Measurements from ENCODE around the gene ADGRD1. TPM values are rescaled to one million over a fixed set of nuclear protein-coding genes. Genes with fewer than 3 reads are reported as not detected.

Gene ADGRD1
- total RNA-seq, 4 donors from 2014 or later: 8.3 to 18.1 (median 12.5) TPM

- H3K9me3 ChIP-seq: no peaks in the 10 kb centered on the region
- no peak overlapping the region for H3K27ac ChIP-seq
- H3K27me3 ChIP-seq: no peaks in the 10 kb centered on the region
- no peaks in the 10 kb centered on the region for H3K4me1 ChIP-seq
- no peak for DNase-seq
- WGBS, 2 donors (ENCODE audit: low coverage in 1 of 2): 66 to 82% methylated on average over 3 to 5 of the region's 5 CpGs
- H3K36me3 ChIP-seq: no peaks in the 10 kb centered on the region
- TF ChIP-seq EP300 (IDR thresholded peaks at IDR 0.05; ENCODE audit: low read depth) (no peak), POLR2A (IDR thresholded peaks at IDR 0.05) (no peak), CTCF (IDR thresholded peaks at IDR 0.05) (no peak), POLR2AphosphoS5 (IDR thresholded peaks at IDR 0.05) (no peak)
- intact Hi-C loops (cut with DNase I; ENCODE audit: low total_unique reads) (no loop called here), in situ Hi-C loops (cut with MboI; ENCODE audit: low pct_ligation_motif_present in 1 of 4, low pct_unique_long_range_greater_than_20kb in 1 of 4, low sequenced_read_pairs in 3 of 4) (no loop called here)
- H3K4me3 ChIP-seq: no peak overlapping the region
Measured at GRCh38 chr12:131052929-131053328, 99.2 kb downstream of the ADGRD1 start.

GRCh38 chr12:131053567-131053966 is 99.9 kb downstream of the ADGRD1 start:
- in situ Hi-C loops (cut with MboI; ENCODE audit: low pct_ligation_motif_present in 1 of 4, low pct_unique_long_range_greater_than_20kb in 1 of 4, low sequenced_read_pairs in 3 of 4) (no loop called here), intact Hi-C loops (cut with DNase I; ENCODE audit: low total_unique reads) (no loop called here)
- Histone ChIP-seq H3K27ac (no peak overlapping the region), H3K27me3 (no peaks in the 10 kb centered on the region), H3K36me3 (no peaks in the 10 kb centered on the region), H3K4me1 (no peaks in the 10 kb centered on the region), H3K9me3 (no peaks in the 10 kb centered on the region), H3K4me3 (no peak overlapping the region)
- DNase-seq: no peak
- WGBS, 2 donors (ENCODE audit: low coverage in 1 of 2): 83% methylated on average over 6 of the region's 6 CpGs; no CpG with 5 or more reads in 1 of the 2 donors
- TF ChIP-seq POLR2AphosphoS5 (IDR thresholded peaks at IDR 0.05) (no peak), CTCF (IDR thresholded peaks at IDR 0.05) (no peak), EP300 (IDR thresholded peaks at IDR 0.05; ENCODE audit: low read depth) (no peak), POLR2A (IDR thresholded peaks at IDR 0.05) (no peak)

GRCh38 chr12:131054345-131055092 is 100.8 kb downstream of the ADGRD1 start:
- no peaks in the 10 kb centered on the region for H3K9me3 ChIP-seq
- no peak overlapping the region for H3K4me3 ChIP-seq
- no peaks in the 10 kb centered on the region for H3K4me1 ChIP-seq
- 78 to 80% methylated on average over 1 to 19 of the region's 19 CpGs for WGBS, 2 donors (ENCODE audit: low coverage in 1 of 2)
- no peak overlapping the region for H3K27ac ChIP-seq
- no peaks in the 10 kb centered on the region for H3K27me3 ChIP-seq
- DNase-seq: no peak
- TF ChIP-seq POLR2AphosphoS5 (IDR thresholded peaks at IDR 0.05) (no peak), CTCF (IDR thresholded peaks at IDR 0.05) (no peak), EP300 (IDR thresholded peaks at IDR 0.05; ENCODE audit: low read depth) (no peak), POLR2A (IDR thresholded peaks at IDR 0.05) (no peak)
- intact Hi-C loops (cut with DNase I; ENCODE audit: low total_unique reads) (no loop called here), in situ Hi-C loops (cut with MboI; ENCODE audit: low pct_ligation_motif_present in 1 of 4, low pct_unique_long_range_greater_than_20kb in 1 of 4, low sequenced_read_pairs in 3 of 4) (no loop called here)
- H3K36me3 ChIP-seq: no peaks in the 10 kb centered on the region

- Histone ChIP-seq H3K36me3 (no peaks in the 10 kb centered on the region), H3K4me1 (no peaks in the 10 kb centered on the region), H3K27me3 (no peaks in the 10 kb centered on the region), H3K27ac (no peak overlapping the region), H3K9me3 (no peaks in the 10 kb centered on the region), H3K4me3 (no peak overlapping the region)
- in situ Hi-C loops (cut with MboI; ENCODE audit: low pct_ligation_motif_present in 1 of 4, low pct_unique_long_range_greater_than_20kb in 1 of 4, low sequenced_read_pairs in 3 of 4): no loop called here
- intact Hi-C loops (cut with DNase I; ENCODE audit: low total_unique reads): no loop called here
- DNase-seq: no peak
- 50 to 75% methylated on average over 2 to 9 of the region's 9 CpGs for WGBS, 2 donors (ENCODE audit: low coverage in 1 of 2)
- no peak for TF ChIP-seq POLR2A (IDR thresholded peaks at IDR 0.05)
- TF ChIP-seq CTCF (IDR thresholded peaks at IDR 0.05): no peak
- TF ChIP-seq EP300 (IDR thresholded peaks at IDR 0.05; ENCODE audit: low read depth): no peak
- TF ChIP-seq POLR2AphosphoS5 (IDR thresholded peaks at IDR 0.05): no peak
Measured at GRCh38 chr12:131055093-131055465, 101.4 kb downstream of the ADGRD1 start.
